ENCODE data around the gene ZSWIM5.
"Not testable (repeated sequence)": the region's sequence is repeated elsewhere in the genome, so short reads cannot be mapped to it uniquely, and the experiment has no call there.

The ZSWIM5 gene

GRCh38 chr1:45200906-45201500, 5.4 kb downstream of the ZSWIM5 start:
- no peak for DNase-seq

GRCh38 chr1:45200435-45200834, 6.0 kb downstream of the ZSWIM5 start:
- no peak for DNase-seq

GRCh38 chr1:45198185-45198584, 8.2 kb downstream of the ZSWIM5 start:
- DNase-seq: no peak

GRCh38 chr1:45196863-45197262, 9.5 kb downstream of the ZSWIM5 start:
- no peak for DNase-seq

- DNase-seq: no peak
Observed at GRCh38 chr1:45191418-45191783, 15.0 kb downstream of the ZSWIM5 start.

GRCh38 chr1:45187725-45188124, 18.7 kb downstream of the ZSWIM5 start:
- no peak for DNase-seq

GRCh38 chr1:45179918-45180519, 26.4 kb downstream of the ZSWIM5 start:
- DNase-seq: not testable (repeated sequence)

- DNase-seq: no peak
Observed at GRCh38 chr1:45177452-45177851, 29.0 kb downstream of the ZSWIM5 start.

- DNase-seq: no peak
Observed at GRCh38 chr1:45172764-45173163, 33.6 kb downstream of the ZSWIM5 start.

GRCh38 chr1:45172005-45172404, 34.4 kb downstream of the ZSWIM5 start:
- DNase-seq: no peak

- DNase-seq: no peak
Observed at GRCh38 chr1:45171575-45171974, 34.8 kb downstream of the ZSWIM5 start.

GRCh38 chr1:45170151-45170742, 36.2 kb downstream of the ZSWIM5 start:
- DNase-seq: no peak

GRCh38 chr1:45167947-45168346, 38.5 kb downstream of the ZSWIM5 start:
- not testable (repeated sequence) for DNase-seq

- DNase-seq: not testable (repeated sequence)
Observed at GRCh38 chr1:45164307-45164706, 42.1 kb downstream of the ZSWIM5 start.

- not testable (repeated sequence) for DNase-seq
Observed at GRCh38 chr1:45163111-45163510, 43.3 kb downstream of the ZSWIM5 start.

- DNase-seq: not testable (repeated sequence)
Observed at GRCh38 chr1:45162041-45163035, 44.1 kb downstream of the ZSWIM5 start.

- no peak for DNase-seq
Observed at GRCh38 chr1:45155957-45156356, 50.4 kb downstream of the ZSWIM5 start.

GRCh38 chr1:45155423-45155822, 51.0 kb downstream of the ZSWIM5 start:
- DNase-seq: no peak

- DNase-seq: no peak
Observed at GRCh38 chr1:45152126-45152525, 54.3 kb downstream of the ZSWIM5 start.

- no peak for DNase-seq
Observed at GRCh38 chr1:45148209-45148825, 58.1 kb downstream of the ZSWIM5 start.

- DNase-seq: no peak
Observed at GRCh38 chr1:45146833-45147232, 59.6 kb downstream of the ZSWIM5 start.

GRCh38 chr1:45141247-45142003, 65.0 kb downstream of the ZSWIM5 start:
- DNase-seq: no peak

All from NK-92 treated with Interleukin-12 subunit alpha and Interleukin-12 subunit beta, amount 100 ng/mL, for 24 hours (cell line).